ENCODE results near the gene TREH.
"Not testable (repeated sequence)": the region's sequence is repeated elsewhere in the genome, so short reads cannot be mapped to it uniquely, and the experiment has no call there.

TREH gene

DNA sequence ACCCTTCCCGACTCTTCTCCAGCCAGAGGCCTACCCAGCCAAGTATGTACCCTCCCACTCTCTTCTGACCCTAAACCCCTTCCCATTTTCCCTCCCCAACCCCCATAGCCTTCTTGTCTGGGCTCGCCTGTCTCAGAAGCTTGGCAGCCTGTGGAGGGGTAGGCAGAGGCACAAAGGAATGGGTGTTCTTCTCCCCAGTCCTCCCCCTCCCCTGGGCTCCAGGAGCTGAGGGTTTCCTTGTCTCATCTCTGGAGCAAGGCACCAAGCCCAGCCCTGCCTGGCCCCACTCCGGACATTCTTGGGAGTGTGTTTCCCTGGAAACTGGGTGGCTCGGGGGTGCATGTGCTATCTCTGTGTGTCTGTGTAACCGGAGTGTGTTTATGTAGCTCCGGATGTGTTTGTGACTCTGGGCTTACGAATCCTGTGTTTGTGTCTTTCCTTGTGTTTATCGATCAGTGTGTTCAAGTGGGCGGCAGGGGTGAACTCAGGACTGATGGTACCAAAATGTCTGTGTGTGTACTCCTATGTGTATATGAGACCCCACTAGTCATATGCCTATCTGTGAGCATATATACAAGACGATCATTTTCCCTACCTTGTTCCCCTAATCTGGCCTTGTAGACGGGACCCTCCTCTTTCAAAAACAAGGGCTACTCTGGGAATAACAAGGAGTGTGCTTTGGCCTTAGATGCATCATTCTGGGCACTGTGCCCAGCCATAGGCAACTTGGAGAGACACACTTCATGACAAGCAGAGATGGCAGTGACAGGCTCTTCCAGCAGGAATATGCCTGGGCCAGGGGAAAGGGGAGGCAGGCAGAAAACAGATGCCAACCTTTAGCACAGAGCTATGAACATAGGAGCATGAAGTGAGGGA, 61.1 kb downstream of the TREH start:
- DNase-seq (ENCODE audit: low spot score) (no peak), FAIRE-seq (no peak)

- no peak for DNase-seq (ENCODE audit: low spot score)
- FAIRE-seq: no peak
Observed at GRCh38 chr11:118615976-118616371, 63.5 kb downstream of the TREH start.

- FAIRE-seq: no peak
- peak; percentile 24 for DNase-seq (ENCODE audit: low spot score)
Observed at GRCh38 chr11:118615282-118615975, 64.0 kb downstream of the TREH start.

- no peak for FAIRE-seq
- DNase-seq (ENCODE audit: low spot score): no peak
Observed at GRCh38 chr11:118614511-118614910, 64.9 kb downstream of the TREH start.

DNA sequence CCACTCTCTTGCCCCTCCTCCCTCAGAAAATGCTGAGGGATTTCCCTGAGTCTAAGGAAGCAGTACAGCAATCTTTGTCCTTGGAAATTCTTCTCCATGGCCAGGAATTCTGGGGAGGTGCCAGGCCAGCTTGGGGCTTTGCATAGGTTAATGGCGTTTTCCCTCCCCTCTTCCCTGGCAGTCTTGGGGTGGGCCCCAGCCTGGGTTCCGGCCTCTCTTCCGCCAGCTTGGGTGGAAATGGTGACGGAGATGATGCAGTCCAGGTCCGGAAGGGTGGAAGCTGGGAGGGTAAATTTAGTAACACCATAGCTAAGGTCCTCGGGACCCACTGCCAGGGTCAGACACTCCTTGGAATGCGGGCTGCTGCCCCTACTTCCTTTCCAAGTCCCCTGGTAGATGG, 67.1 kb downstream of the TREH start:
- FAIRE-seq (no peak), DNase-seq (ENCODE audit: low spot score) (no peak)

- not testable (repeated sequence) for DNase-seq (ENCODE audit: low spot score); FAIRE-seq
Observed at GRCh38 chr11:118611433-118611795, 68.0 kb downstream of the TREH start.

GRCh38 chr11:118610773-118611432, 68.5 kb downstream of the TREH start:
- no peak for DNase-seq (ENCODE audit: low spot score)
- no peak for FAIRE-seq

- FAIRE-seq: no peak
- no peak for DNase-seq (ENCODE audit: low spot score)
Observed at GRCh38 chr11:118610225-118610772, 69.2 kb downstream of the TREH start.

GRCh38 chr11:118609380-118610224, 69.8 kb downstream of the TREH start:
- no peak for DNase-seq (ENCODE audit: low spot score)
- FAIRE-seq: no peak

DNA sequence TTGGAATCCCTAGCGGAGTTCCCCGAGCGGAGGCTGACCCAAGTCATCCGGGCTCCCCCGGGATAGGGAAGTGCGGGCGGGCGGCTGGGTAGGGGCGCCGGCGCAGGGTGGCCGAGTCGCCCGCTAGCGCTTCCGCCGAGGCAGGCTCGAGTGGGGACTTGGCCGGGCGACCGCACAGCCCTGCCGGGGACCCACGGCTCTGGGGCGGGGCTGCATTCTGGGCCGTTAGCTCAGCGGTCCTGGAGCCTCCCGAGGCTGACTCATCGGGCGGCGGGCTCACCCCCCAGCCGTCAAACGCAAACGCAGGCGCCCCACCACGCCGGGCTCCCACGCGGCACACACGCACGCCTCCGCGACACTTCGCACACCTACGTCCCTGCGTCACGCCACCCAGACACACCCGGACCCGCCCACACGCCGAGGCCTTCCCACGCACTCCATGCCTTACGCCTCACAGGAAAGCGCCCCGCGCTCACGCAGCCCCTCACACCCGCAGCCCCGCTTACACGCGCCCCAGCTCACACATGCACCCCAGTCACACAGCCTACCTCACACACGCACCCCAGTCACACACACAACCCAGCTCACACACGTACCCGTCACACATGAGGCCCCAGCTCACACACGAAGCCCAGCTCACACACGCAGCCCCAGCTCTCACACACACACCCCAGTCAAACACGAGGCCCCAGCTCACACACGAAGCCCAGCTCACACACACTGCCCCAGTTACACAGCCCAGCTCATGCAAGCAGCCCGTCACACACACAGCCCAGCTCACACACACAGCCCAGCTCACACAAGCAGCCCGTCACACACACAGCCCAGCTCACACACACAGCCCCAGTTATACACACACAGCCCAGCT, 70.9 kb downstream of the TREH start:
- FAIRE-seq: no peak
- peak; percentile 67 for DNase-seq (ENCODE audit: low spot score)

DNA sequence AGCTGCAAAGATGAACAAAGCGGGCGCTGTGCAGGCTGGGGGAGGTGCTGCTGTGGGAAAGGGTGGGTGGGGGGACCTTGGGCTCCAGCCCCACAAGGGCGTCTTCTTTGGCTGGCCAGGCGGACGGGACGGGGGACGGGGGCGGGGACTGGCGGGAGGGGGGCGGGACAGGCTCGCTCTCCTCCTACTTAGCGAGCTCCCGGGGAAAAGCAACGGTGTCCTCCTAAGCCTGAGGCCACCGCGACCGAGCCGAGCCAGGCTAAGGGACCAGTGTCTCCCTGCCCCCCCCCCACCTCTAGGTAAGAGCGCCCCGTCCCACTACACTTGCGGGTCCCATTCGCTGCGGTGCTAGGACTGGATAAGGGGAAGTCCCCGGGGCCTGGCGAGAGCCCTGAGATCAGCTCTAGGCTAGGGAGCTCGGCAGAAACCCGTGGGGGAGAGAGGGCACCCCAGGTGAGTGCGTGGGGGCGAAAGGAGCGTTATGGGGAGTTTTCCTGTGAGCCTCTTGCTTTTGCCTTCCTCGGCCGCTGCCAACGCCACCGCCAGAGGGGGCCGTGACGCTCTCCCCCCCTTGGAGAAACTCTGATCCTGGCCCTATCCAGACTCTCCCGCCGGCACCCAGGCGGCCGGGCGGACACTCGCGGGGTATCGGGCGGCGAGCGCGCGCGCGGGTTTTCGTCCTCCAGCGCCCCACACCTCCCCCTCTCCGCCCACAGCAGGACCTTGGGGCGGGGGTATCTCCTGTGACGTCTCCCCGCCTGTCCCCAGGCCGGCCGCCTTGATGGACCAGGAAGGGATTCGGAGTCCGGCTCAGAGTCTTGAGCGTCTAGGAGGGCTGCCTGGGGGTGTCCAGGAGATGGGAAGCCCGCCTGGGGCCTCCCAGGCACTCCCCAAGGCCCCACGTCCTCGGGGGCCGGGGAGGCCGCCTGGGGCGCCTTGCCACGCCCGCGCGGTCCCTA, 71.8 kb downstream of the TREH start, which contains the start of gene PHLDB1:
Gene PHLDB1 (plus strand): TSS at position 215 of the 959 bp plus-strand sequence. CDS start 6,222 bp downstream, outside the sequence.
- peak; percentile 58 for DNase-seq (ENCODE audit: low spot score)
- FAIRE-seq: no peak
